GM19239 (cell line): ENCODE data around the gene SUSD4.

Experiments
- DNase-seq: peaks from one replicate; pipeline ENCODE4 v3.0.0; 2011; ENCODE audit warnings: low spot score; ENCODE audit not compliant: insufficient read length
- FAIRE-seq: peaks from 2 replicates; lab custom pipeline; 2011; peaks lifted over from hg19 to GRCh38; lab: Jason Lieb, UNC

SUSD4 gene

GRCh38 chr1:223219318-223219635, 144.7 kb downstream of the SUSD4 start:
- DNase-seq (no peak), FAIRE-seq (no peak)

DNA sequence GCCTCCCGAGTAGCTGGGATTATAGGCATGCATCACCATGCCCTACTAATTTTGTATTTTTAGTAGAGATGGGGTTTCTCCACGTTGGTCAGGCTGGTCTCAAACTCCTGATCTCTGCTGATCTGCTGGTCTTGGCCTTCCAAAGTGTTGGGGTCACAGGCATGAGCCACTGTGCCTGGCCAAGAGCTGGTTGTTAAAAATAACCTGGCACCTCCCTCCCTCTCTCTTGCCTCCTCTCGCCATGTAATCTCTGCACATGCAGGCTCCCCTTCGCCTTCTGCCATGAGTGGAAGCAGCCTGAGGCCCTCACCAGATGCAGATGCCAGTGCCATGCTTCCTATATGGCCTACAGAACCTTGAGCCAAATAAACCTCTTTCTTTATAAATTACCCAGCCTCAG, 146.2 kb downstream of the SUSD4 start:
- no peak for DNase-seq
- FAIRE-seq, result no peak

DNA sequence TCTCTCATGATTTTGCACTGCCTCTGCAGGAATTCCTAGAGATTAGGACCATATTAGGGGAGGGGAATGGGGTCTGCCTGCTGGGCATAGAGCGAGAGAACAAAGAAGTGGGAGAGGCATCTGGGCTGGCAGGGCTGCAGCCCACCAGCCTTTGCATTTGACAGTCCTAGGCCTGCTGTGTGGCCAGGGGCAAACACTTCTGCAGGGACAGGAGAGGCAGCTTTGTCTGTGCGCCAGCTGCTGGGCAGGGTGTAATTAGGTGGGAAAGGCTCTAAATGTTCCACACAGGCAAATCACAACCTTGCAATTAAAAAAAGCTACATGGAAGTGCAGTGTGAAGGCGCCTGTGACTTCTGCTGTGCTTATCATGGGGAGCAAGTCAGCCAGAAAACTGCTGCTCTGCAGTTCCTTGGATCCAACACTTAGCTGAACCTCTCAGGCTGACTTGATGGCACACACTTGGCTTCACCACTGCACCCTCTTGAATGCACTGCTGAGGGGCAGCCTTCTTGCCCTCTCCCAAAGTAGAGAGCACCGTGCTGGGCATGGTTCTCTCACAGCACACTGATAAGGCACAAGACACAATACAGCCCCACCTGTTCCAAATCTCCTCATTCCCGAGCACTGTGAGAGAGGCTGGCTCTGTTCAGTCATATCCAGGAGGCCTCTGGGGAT, 147.3 kb downstream of the SUSD4 start:
- no peak for DNase-seq

GRCh38 chr1:223216074-223216473, 147.9 kb downstream of the SUSD4 start:
- DNase-seq (no peak), FAIRE-seq (no peak)

More for the DNA sequence above, 147.3 kb downstream of the SUSD4 start:
- no peak for FAIRE-seq

DNA sequence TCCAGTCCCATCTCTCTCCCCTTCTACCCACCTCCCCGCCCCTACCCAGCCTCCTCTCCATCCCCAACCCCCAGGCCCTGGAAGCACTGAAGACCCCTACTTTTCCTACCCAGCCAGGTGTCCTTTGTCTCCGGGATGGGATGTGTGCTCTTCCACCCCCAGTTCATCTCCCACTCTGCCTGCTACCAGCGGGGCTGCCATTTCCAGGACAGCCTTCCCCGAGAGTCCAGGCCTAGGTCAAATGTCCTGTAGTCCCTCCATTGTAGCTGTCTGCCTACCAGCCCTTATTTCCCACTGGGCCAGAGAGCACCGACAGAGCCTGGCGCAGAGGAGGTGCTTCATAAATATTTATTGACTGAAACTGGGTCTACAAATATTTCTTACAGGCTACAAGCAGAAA, 148.9 kb downstream of the SUSD4 start:
- no peak for FAIRE-seq

GRCh38 chr1:223214261-223214807, 149.6 kb downstream of the SUSD4 start:
- DNase-seq (no peak), FAIRE-seq (no peak)

More for the DNA sequence above, 148.9 kb downstream of the SUSD4 start:
- DNase-seq, result no peak

GRCh38 chr1:223212441-223212840, 151.5 kb downstream of the SUSD4 start:
- FAIRE-seq (no peak), DNase-seq (no peak)

- FAIRE-seq, result no peak
- DNase-seq, result no peak
These were observed 152.5 kb downstream of the SUSD4 start for GRCh38 chr1:223211323-223211985.

- no peak for DNase-seq
- no peak for FAIRE-seq
These were observed 153.2 kb downstream of the SUSD4 start for GRCh38 chr1:223210788-223211120.

- FAIRE-seq, result no peak
- DNase-seq, result no peak
These were observed 153.8 kb downstream of the SUSD4 start for GRCh38 chr1:223209992-223210787.

GRCh38 chr1:223209293-223209898, 154.6 kb downstream of the SUSD4 start:
- no peak for DNase-seq
- no peak for FAIRE-seq

DNA sequence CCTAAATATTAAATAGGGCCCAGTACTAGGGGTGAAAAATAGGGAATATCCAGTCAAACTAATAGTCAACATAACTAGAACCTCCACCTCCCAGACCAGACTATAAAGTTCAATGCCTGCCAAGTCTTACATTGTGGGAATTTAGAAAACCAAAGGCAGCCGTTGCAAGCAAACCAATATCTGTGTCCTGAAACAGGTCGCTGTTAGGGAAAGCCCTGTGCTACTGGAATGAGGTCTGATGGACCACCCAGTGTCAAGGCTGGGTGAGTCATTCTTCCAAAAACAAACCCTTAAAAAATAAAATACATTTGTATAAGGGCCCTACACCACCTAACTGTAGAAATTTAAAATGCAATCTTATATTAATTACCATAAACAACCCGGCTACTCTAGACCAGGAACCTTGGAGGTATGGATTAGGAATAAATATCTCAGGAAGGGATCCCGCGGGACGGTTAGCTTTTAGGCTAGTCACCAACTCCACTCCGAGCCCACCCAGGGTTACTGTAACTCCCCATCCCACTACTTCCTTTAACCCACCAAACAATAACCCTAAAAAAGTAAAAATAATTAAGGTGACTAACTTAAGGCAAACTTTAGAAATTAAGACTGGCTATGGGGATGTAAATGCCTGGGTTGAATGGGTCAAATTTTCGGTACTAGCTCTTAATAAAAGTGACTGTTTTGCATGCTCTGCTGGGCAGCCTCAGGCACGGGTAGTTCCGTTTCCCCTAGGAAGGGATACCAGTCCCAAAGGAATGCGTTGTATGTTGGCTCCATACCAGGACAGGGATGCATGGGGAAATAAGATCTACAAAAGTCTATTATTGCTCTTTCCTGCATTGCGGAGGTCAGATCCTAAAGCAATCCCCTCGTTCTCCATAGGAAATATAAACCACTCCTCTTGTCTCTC, 155.6 kb downstream of the SUSD4 start:
- DNase-seq, result no peak
- FAIRE-seq, result no peak

DNA sequence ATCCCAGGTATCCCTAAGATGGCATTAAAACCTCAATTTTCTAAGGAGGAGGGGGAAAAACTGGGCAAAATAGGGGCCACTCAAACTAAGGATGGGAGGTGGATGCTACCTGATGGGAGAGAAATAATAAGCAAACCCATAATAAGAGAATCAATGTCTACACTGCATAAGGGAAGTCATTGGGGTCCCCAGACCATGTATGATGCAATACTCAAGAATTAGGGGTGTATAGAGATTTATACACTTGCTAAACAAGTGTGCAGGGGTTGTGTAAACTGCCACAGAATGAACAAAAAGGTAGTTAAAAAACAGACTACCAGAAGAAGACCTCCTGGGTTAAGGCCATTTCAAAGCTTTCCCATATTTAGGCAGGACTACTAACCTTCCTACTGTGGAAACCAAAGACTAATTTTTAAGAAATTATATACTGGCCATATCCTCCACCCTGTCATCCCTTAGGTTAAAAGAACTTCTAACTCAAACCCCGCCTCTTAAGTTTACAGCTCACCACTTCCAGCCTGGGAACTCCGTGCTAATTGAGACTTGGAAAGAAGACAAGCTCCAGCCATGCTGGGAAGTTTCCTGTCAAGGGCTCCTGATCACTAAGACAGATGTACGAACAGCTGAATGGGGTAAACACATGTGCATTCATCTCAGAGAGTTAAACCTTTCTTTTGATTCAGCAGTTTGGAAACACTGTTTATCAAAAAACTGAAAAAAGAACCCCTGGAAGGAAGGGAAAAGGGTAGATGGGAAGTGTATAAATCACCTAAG, 156.5 kb downstream of the SUSD4 start:
- FAIRE-seq (no peak), DNase-seq (no peak)

DNA sequence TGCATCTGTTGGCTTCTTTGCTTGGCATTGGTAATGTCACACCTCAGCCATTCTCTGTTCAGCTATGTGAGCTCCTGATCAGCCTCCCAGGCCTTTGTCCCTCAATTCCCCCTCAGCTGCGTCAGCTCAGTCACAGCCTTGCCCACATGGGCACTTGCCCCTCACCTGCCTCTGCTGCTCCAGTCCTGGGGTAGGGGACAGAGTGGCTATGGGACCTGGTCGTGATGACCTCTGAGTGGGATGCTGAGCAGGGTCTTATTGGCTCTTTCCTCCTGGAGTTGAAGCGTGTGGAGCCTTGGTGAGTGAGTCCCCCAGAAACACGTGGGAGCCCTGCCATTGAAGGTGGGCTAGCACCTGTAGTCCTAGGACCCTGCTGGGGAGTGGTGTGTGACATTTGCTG, 159.6 kb downstream of the SUSD4 start:
- FAIRE-seq (no peak), DNase-seq (no peak)

DNA sequence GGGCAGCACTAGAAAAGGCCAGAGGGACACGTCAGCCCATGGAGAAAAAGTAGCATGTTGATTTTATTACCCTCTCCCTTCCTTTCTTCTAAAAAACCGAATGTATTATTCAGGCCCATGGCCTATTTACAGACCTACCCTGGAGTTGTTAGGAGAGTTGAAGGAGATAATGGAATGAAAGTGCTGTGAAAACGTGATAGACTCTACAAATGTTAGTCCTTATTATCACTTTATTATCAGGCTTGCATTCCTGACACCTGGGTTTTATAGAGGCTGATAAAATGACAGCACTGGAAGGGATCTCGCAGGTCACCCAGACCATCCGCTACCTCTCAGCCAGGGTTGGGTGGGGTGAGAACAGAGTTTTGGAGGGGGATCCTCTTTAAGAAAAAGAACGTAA, 160.3 kb downstream of the SUSD4 start:
- FAIRE-seq (no peak), DNase-seq (no peak)

DNA sequence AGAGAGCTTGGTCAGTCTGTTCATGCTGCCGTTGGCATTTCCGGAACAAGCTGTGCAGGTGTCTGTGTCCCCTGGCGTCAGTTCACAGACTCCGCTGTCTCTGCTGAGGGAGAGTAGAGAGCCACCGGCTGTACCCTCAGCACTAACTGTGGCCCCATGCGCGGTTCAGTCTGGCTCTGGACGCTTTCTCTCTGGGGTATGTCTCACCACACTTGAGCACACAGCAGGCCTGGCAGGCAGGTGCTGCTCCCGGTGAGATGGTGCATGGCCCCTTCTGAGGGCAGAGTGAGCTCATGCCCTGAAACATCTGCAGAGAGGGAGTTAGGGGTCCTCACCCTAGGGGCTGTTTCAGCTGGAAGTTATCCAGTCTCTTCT, 161.0 kb downstream of the SUSD4 start:
- FAIRE-seq, result no peak
- DNase-seq, result no peak

DNA sequence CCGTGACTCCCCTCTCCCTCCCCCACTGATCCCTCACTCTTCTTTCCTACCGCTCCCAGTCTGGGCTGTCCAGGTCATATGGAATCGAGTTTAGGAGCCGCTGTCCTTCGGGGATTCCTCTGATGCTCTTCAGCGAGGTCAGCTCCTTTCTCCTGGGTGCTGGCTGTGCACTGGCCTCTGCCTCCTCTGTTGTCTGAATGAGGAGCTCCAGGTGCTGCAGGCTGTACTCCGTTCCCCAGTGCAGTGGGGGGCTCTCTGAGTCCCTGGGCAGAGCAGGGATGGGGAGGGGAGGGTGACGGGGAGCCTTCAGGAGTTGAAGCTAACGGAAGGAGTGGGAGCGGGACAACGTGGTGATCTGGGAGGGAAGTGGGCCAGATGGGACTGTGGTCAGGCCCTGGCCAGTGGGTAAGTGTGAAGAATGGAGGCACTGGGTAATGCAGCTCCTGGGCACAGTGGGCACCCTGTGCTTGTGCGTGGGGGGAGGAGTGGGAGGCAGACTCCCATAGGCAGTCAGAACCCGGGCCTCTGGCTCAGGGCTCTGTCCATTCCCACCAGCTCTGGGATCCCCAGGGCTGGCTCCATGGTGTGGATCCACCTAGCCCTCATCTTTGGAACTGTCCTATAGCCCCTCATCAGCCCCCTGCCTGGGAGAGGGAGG, 161.5 kb downstream of the SUSD4 start:
- DNase-seq, result no peak
- FAIRE-seq, result no peak

GRCh38 chr1:223201967-223202366, 162.0 kb downstream of the SUSD4 start:
- FAIRE-seq (no peak), DNase-seq (no peak)

DNA sequence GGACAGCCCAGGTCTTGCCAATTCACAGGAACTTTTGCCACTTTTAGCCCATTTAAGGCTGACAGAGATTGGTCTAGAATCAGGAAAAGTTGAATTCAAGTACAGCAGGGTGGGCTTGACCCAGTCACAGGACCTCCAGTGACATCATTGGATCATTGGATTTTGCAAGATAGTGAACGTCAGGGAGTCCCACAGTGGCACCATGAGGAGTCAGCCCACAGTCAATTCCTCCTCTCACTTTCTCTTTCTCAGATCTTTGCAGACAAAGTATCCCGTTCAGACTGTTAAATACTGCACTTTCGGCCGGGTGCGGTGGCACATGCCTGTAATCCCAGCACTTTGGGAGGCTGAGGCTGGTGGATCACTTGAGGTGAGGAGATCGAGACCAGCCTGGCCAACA, 163.1 kb downstream of the SUSD4 start:
- DNase-seq, result no peak
- FAIRE-seq, result no peak
